Activated B cell treated with CpG ODN at 0.5 μM for 24 hours (primary cell): ENCODE data around the gene HES4. TPM values are rescaled to one million over a fixed set of nuclear protein-coding genes. Genes with fewer than 3 reads are reported as not detected.
"Not testable (repeated sequence)": the region's sequence is repeated elsewhere in the genome, so short reads cannot be mapped to it uniquely, and the experiment has no call there.

Source experiments
- ATAC-seq: fragments of 200-7000 bp; cut with Tn5 transposase; one replicate; pipeline ENCODE4 v1.10.0; 2021; ENCODE audit warnings: low read depth, mild to moderate bottlenecking, moderate library complexity
- CTCF ChIA-PET: fragments of 350-600 bp; sonication (Branson Sonifier 250); formaldehyde crosslinking; loops from one replicate; lab custom pipeline; 2021; ENCODE audit warnings: antibody characterized with exemption; lab: Charles Lee
- POLR2A ChIA-PET: fragments of 350-600 bp; sonication (Branson Sonifier 250); formaldehyde crosslinking; loops from one replicate; lab custom pipeline; 2021; ENCODE audit warnings: antibody characterized with exemption; lab: Charles Lee
- DNase-seq: peaks from one replicate; pipeline ENCODE4 v3.0.0; 2022
- H3K27ac Mint-ChIP-seq: one replicate; pipeline ENCODE4 v1.8.0; 2020; ENCODE audit warnings: mixed read lengths
- H3K27me3 Mint-ChIP-seq: one replicate; pipeline ENCODE4 v1.8.0; 2021; ENCODE audit warnings: mixed read lengths
- H3K36me3 Mint-ChIP-seq: one replicate; pipeline ENCODE4 v1.8.0; 2021; ENCODE audit warnings: low read depth, mixed read lengths
- H3K4me1 Mint-ChIP-seq: one replicate; pipeline ENCODE4 v1.8.0; 2021; ENCODE audit warnings: mixed read lengths
- H3K4me3 Mint-ChIP-seq: one replicate; pipeline ENCODE4 v1.8.0; 2020; ENCODE audit warnings: mild to moderate bottlenecking, mixed read lengths
- H3K9me3 Mint-ChIP-seq: one replicate; pipeline ENCODE4 v1.8.0; 2020; ENCODE audit warnings: mixed read lengths
- intact Hi-C: fragments of 100-400 bp; cut with micrococcal nuclease; formaldehyde crosslinking; loops from one replicate; pipeline ENCODE4 v1.15.1; 2024
- total RNA-seq: library from RNA; stranded (reverse); gene quantifications from 2 replicates; pipeline ENCODE4 v1.2.3, GENCODE V29; 2022
- TF ChIP-seq, protein P1 (sequence below): fragments of 200-600 bp; IDR thresholded peaks from one replicate; pipeline ENCODE4 v1.8.0; 2022; ENCODE audit warnings: antibody characterized with exemption, mild to moderate bottlenecking

The HES4 gene
- total RNA-seq, 1 donor from 2014 or later, result 0.67 TPM

DNA sequence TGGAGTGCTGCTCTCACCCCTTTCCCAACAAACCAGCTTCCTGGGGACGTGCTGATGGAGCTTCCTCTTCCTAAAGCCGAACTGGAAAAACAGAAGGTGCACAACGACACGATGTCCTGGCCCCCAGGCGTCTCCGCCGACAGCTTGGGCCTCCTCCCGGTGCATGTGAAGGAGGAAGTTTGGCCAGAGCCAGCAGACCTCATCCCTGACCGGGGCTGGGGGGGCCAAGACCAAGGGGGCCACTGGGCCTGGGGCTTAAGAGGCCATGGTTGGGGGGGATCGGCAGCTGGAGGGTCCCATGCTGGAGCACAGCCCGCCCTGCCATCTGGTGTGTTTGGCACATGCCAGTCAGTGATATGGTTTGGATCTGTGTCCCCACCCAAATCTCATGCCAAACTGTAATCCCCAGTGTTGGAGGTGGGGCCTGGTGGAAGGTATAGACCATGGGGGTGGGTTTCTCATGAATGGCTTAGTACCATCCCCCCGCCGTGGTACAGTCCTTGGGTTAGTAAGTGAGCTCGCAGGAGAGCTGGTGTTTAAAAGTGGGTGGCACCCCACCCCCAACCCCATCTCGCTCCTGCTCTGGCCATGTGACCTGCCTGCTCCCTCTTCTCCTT lies 6.4 kb downstream of the HES4 start:
- Mint-ChIP-seq H3K4me1 (peaks cover 6% of the 10 kb centered on the region), H3K9me3 (peaks cover 2% of the 10 kb centered on the region), H3K36me3 (no peaks in the 10 kb centered on the region), H3K27me3 (peaks cover 28% of the 10 kb centered on the region), H3K4me3 (no peak overlapping the region), H3K27ac (no peak overlapping the region)
- TF ChIP-seq, protein P1, sequence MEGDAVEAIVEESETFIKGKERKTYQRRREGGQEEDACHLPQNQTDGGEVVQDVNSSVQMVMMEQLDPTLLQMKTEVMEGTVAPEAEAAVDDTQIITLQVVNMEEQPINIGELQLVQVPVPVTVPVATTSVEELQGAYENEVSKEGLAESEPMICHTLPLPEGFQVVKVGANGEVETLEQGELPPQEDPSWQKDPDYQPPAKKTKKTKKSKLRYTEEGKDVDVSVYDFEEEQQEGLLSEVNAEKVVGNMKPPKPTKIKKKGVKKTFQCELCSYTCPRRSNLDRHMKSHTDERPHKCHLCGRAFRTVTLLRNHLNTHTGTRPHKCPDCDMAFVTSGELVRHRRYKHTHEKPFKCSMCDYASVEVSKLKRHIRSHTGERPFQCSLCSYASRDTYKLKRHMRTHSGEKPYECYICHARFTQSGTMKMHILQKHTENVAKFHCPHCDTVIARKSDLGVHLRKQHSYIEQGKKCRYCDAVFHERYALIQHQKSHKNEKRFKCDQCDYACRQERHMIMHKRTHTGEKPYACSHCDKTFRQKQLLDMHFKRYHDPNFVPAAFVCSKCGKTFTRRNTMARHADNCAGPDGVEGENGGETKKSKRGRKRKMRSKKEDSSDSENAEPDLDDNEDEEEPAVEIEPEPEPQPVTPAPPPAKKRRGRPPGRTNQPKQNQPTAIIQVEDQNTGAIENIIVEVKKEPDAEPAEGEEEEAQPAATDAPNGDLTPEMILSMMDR, result no peak
- intact Hi-C loops, result no loop called here
- DNase-seq (no peak), ATAC-seq (no peak)
- POLR2A ChIA-PET, result no interaction called here
- CTCF ChIA-PET, result interaction anchor here (1.5 kb wide), 1 partner anchor 9 kb away, joined by 3 read pairs; no protein-coding TSS in a partner anchor

DNA sequence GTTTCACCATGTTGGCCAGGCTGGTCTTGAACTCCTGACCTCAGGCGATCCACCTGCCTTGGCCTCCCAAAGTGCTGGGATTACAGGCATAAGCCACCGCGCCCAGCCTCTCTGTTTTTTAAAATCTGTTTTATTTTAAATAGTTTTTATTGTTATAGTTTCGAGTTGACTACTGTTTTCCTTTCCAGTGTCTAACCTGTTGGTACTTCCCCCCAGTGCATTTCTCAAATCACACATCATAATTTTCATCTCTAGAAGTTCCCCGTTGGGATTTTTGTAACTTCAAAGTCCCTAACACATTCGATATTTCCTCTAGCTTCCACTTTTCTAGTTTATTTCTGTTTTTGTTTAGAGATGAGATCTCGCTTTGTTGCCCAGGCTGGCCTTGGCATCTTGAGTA lies 7.5 kb downstream of the HES4 start:
- TF ChIP-seq, protein P1, result no peak
- ChIA-PET CTCF (interaction anchor here (0.9 to 1.5 kb wide), 2 partner anchors 8 to 10 kb away, joined by 3 to 4 read pairs; no protein-coding TSS in a partner anchor), POLR2A (no interaction called here)
- Mint-ChIP-seq H3K27me3 (peaks cover 32% of the 10 kb centered on the region), H3K4me3 (no peak overlapping the region), H3K36me3 (no peaks in the 10 kb centered on the region), H3K27ac (no peak overlapping the region), H3K4me1 (peaks cover 6% of the 10 kb centered on the region), H3K9me3 (peaks cover 2% of the 10 kb centered on the region)
- no peak for ATAC-seq
- DNase-seq, result no peak
- intact Hi-C loops, result no loop called here

DNA sequence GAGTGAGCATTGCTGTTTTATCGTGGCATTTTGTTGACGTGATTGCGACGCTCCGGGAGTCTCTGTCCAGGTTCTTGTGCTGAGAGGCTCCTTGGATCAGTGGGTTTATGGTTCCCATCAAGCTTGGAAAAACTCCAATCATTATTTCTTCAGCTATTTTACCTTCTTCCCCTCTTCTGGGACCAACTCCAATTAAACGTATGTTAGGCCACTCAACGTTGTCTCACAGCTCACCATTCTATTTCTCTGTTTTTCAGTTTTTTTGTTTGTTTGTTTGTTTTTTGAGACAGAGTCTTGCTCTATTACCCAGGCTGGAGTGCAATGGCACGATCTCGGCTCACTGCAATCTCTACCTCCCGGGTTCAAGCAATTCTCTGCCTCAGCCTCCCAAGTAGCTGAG lies 8.0 kb downstream of the HES4 start:
- DNase-seq, result no peak

DNA sequence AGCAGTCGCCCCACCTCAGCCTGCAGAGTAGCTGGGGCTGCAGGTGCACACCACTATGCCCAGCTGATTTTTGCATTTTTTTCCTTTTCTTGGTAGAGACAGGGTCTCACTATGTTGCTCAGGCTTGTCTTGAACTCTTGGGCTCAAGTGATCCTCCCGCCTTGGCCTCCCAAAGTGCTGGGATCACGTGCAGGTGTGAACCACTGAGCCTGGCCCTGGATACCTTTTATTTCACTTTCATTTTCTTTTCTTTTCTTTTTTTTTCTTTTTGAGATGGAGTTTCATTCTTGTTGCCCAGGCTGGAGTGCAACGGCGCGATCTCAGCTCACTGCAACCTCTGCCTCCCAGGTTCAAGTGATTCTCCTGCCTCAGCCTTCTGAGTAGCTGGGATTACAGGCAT lies 8.6 kb downstream of the HES4 start:
- CTCF ChIA-PET, POLR2A ChIA-PET, H3K4me3 Mint-ChIP-seq, ATAC-seq, H3K9me3 Mint-ChIP-seq, intact Hi-C loops, H3K36me3 Mint-ChIP-seq, H3K27ac Mint-ChIP-seq, H3K4me1 Mint-ChIP-seq, DNase-seq: not testable (repeated sequence)
- peaks cover 30% of the 10 kb centered on the region for H3K27me3 Mint-ChIP-seq

More for the DNA sequence above, 8.0 kb downstream of the HES4 start:
- H3K36me3 Mint-ChIP-seq, result no peaks in the 10 kb centered on the region
- H3K4me3 Mint-ChIP-seq, result no peak overlapping the region
- ATAC-seq, result no peak
- ChIA-PET POLR2A (no interaction called here), CTCF (interaction anchor here (0.9 to 1.5 kb wide), 2 partner anchors 7 to 11 kb away, joined by 3 to 4 read pairs; no protein-coding TSS in a partner anchor)
- intact Hi-C loops, result no loop called here
- peaks cover 6% of the 10 kb centered on the region for H3K4me1 Mint-ChIP-seq
- no peak overlapping the region for H3K27ac Mint-ChIP-seq
- peaks cover 2% of the 10 kb centered on the region for H3K9me3 Mint-ChIP-seq
- peaks cover 28% of the 10 kb centered on the region for H3K27me3 Mint-ChIP-seq
- TF ChIP-seq, protein P1, result no peak

DNA sequence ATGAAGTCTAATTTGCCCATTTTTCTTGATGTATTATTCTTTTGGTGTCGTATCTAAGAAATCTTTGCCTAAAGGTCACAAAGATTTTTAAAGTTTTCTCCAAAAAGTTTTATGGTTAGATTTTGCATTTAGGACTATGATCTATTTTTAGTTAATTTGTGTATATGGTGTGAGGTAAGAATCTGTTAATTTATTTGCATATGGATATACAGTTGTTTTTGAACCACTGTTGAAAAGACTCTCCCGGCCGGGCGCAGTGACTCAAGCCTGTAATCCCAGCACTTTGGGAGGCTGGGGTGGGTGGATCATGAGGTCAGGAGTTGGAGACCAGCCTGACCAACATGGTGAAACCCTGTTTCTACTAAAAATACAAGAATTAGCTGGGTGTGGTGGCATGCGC lies 11.8 kb downstream of the HES4 start:
- H3K9me3 Mint-ChIP-seq, POLR2A ChIA-PET, H3K36me3 Mint-ChIP-seq, DNase-seq, H3K4me1 Mint-ChIP-seq, intact Hi-C loops, H3K27ac Mint-ChIP-seq, H3K4me3 Mint-ChIP-seq, ATAC-seq: not testable (repeated sequence)
- H3K27me3 Mint-ChIP-seq, result peaks cover 27% of the 10 kb centered on the region
- CTCF ChIA-PET, result interaction anchor here (1.0 kb wide), 1 partner anchor 304 kb away, joined by 3 read pairs; no protein-coding TSS in a partner anchor

DNA sequence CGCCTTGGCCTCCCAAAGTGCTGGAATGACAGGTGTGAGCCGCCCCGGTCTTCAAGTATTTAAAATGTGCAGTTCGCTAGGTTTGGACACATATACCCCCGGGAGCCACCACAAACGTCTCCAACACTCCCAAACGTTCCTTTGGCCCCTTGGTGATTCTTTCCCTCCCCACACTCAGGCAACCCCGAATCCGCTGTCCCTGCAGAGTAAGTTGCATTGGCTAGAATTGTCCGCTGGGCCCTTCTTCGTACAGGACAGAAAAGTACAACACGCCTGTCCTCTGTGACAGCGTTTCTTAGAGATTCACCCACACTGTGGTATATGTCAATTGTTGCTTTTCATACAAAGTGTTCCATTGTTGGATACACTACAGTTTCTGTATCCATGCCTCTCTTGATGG lies 14.8 kb downstream of the HES4 start:
- intact Hi-C loops, result loop anchor here (2.0 kb wide), 1 partner anchor 456 kb away; no protein-coding TSS in a partner anchor
- DNase-seq (no peak), ATAC-seq (no peak)
- ChIA-PET CTCF (interaction anchor here (0.9 to 2.7 kb wide), 11 partner anchors 8 to 389 kb away, joined by 3 to 23 read pairs (median 4); no protein-coding TSS in a partner anchor), POLR2A (interaction anchor here (1.5 kb wide), 1 partner anchor 79 kb away, joined by 3 read pairs; no protein-coding TSS in a partner anchor)
- Mint-ChIP-seq H3K9me3 (no peaks in the 10 kb centered on the region), H3K27ac (no peak overlapping the region), H3K4me3 (no peak overlapping the region), H3K36me3 (no peaks in the 10 kb centered on the region), H3K4me1 (no peaks in the 10 kb centered on the region), H3K27me3 (peaks cover 27% of the 10 kb centered on the region)
- TF ChIP-seq, protein P1, result no peak
